Adrenal gland (tissue), 12 donors: ENCODE results near the gene TOMM22. TPM values are rescaled to one million over a fixed set of nuclear protein-coding genes. Genes with fewer than 3 reads are reported as not detected.

Source experiments
- DNase-seq, 7 donors: peaks; one replicate each; pipeline ENCODE4 v3.0.0-alpha.2; 2019 to 2020
- H3K27ac ChIP-seq, 5 donors: fragments of 200-600 bp; sonication (generic) in 4 of 5; 1 replicate in 3 of 5; 2 replicates in 2 of 5; pipeline versions ENCODE4 v1.5.1 to v1.8.0; 2016 to 2020; ENCODE audit warnings: mild to moderate bottlenecking in 1 of 5
- H3K27me3 ChIP-seq: fragments of 200-600 bp; 2 replicates; pipeline ENCODE4 v1.8.0; 2021
- H3K36me3 ChIP-seq, 2 donors: fragments of 200-600 bp; replicated peaks in 1 of 2; 1 replicate in 1 of 2; 2 replicates in 1 of 2; pipeline versions ENCODE4 v1.5.1 to v1.8.0; 2018 to 2022
- H3K4me1 ChIP-seq, 2 donors: fragments of 200-600 bp; replicated peaks in 1 of 2; 1 replicate in 1 of 2; 2 replicates in 1 of 2; pipeline versions ENCODE4 v1.5.1 to v1.8.0; 2018 to 2021
- H3K4me3 ChIP-seq, 4 donors: fragments of 200-600 bp; sonication (generic) in 3 of 4; one replicate each; pipeline ENCODE4 v1.5.1; 2016 to 2018
- H3K9me3 ChIP-seq, 3 donors: fragments of 200-600 bp; sonication (generic) in 1 of 3; replicated peaks in 1 of 3; 1 replicate in 2 of 3; 2 replicates in 1 of 3; pipeline versions ENCODE4 v1.5.1 to v1.8.0; 2016 to 2021
- CTCF ChIP-seq, 6 experiments: fragments of 450-650 bp in 4 of 6; fragments of 200-600 bp in 2 of 6; sonication (generic) in 1 of 6; IDR thresholded peaks; 1 replicate in 5 of 6; 2 replicates in 1 of 6; pipeline versions ENCODE4 v1.5.1 to v1.8.0; 2016 to 2021; ENCODE audit warnings: antibody characterized with exemption in 6 of 6, mild to moderate bottlenecking in 2 of 6, moderate library complexity in 1 of 6
- POLR2A ChIP-seq, 2 donors: fragments of 450-650 bp; IDR thresholded peaks; one replicate each; pipeline ENCODE4 v1.6.1; 2017; ENCODE audit warnings: antibody characterized with exemption in 2 of 2, mild to moderate bottlenecking in 2 of 2, moderate library complexity in 1 of 2
- WGBS, 4 donors: extraction: QIAGEN DNeasy Blood & Tissue Kit in 2 of 4; methylation state at CpG; one replicate each; pipeline versions ENCODE4 v1.1.5 to v1.1.7; 2013 to 2017; 5-methylcytosine and 5-hydroxymethylcytosine counted together
- intact Hi-C, 2 donors: fragments of 100-400 bp; cut with DNase I; formaldehyde crosslinking; loops; one replicate each; pipeline versions ENCODE4 v1.14.1 to v1.15.0; 2022 to 2023
- polyA plus RNA-seq, 3 donors: library from polyadenylated mRNA; stranded (reverse); fragments of 200-250 nt in 2 of 3; fragments of 350-450 nt in 1 of 3; fragmentation: Illumina TruSeq in 1 of 3; extraction: RNeasy Lipid Tissue Mini Kit (QIAGEN cat#74804) in 1 of 3; gene quantifications; one replicate each; pipeline ENCODE4 v1.2.3, GENCODE V29; 2013 to 2014
- total RNA-seq, 9 donors: library from RNA; depleted of rRNA in 4 of 9; stranded (reverse); fragments of >200 nt in 4 of 9; fragments of 120-200 nt in 1 of 9; fragmentation: NEBNext Ultra II Directional in 1 of 9; extraction: Animal tissue kit (Norgen Biotek cat#: 25700) in 1 of 9; gene quantifications; one replicate each; pipeline versions ENCODE4 v1.1.0 to v1.2.4, GENCODE V29; 2013 to 2023
- donor health status: healthy with polysubstance abuse.
- donor health status: Bipolar disorder and iron deficiency.
- donor health status: DM: yes; HTN: yes; CAD: no.
- donor health status: DM: no; HTN: no; CAD: no.
- donor health status: DM: no; HTN: no; CAD: no.
- donor health status: DM: yes; HTN: yes; CAD: no.

TOMM22 gene
- total and polyA plus RNA-seq, 12 donors: 16.9 to 86.3 (median 55.3) TPM

DNA sequence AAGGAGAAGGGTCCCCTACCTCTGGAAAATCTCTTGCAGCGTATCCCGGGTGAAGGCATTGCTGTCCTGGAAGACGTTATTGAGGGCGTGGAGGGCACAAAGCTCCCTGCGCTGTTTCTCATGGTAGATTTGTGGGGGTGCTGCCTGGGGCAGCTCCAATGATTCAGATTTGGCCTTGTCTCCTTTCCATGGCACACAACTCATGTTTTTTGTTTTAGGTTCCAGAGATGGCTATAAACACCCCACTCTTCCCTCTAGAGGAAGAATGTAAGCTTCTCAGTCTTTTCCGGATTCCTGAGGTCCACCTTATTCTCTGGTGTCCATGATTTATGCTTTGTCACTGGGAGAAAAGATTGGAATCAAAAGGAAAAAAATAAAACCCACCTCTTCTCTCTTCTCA is 18.0 kb downstream of the TOMM22 start:
- DNase-seq: peak in 3 of 7 donors; percentile 51 to 56 (median 52)
- peak in 1 of 6 experiments; percentile 9 for TF ChIP-seq CTCF (IDR thresholded peaks at IDR 0.05)
- TF ChIP-seq POLR2A (IDR thresholded peaks at IDR 0.05): peak in 1 of 2 donors; percentile 15
- Histone ChIP-seq H3K4me1 (peaks cover 20 to 51% of the 10 kb centered on the region in 2 donors), H3K27me3 (no peaks in the 10 kb centered on the region), H3K36me3 (no peaks in the 10 kb centered on the region), H3K4me3 (peak overlapping the region in 2 of 4 donors; percentile 81 to 86), H3K27ac (peak overlapping the region; percentile 45 to 100 (median 98)), H3K9me3 (no peaks in the 10 kb centered on the region)
- 12 to 20% (median 15%) methylated on average over 6 of the region's 6 CpGs for WGBS, 4 donors
- intact Hi-C loops: no loop called here

- no peaks in the 10 kb centered on the region for H3K36me3 ChIP-seq
- H3K27ac ChIP-seq: peak overlapping the region; percentile 45 to 100 (median 98)
- intact Hi-C loops: no loop called here
- H3K4me1 ChIP-seq: peaks cover 24 to 54% of the 10 kb centered on the region in 2 donors
- no peaks in the 10 kb centered on the region for H3K9me3 ChIP-seq
- peak in 6 of 7 donors; percentile 61 to 78 (median 74) for DNase-seq
- peak overlapping the region; percentile 43 to 86 (median 80) for H3K4me3 ChIP-seq
- no peaks in the 10 kb centered on the region for H3K27me3 ChIP-seq
- TF ChIP-seq CTCF (IDR thresholded peaks at IDR 0.05) (peak in 1 of 6 experiments; percentile 1), POLR2A (IDR thresholded peaks at IDR 0.05) (no peak)
- 0 to 1% (median 0%) methylated on average over 8 to 57 of the region's 57 CpGs for WGBS, 4 donors
Observed at GRCh38 chr22:38700270-38700788, 18.6 kb downstream of the TOMM22 start.

- 1 to 27% (median 1%) methylated on average over 2 to 94 of the region's 94 CpGs for WGBS, 4 donors
- H3K27me3 ChIP-seq: no peaks in the 10 kb centered on the region
- H3K36me3 ChIP-seq: no peaks in the 10 kb centered on the region
- intact Hi-C loops: no loop called here
- H3K27ac ChIP-seq: peak within 1 kb of the TSS; percentile 63 to 100 (median 98)
- H3K9me3 ChIP-seq: no peaks in the 10 kb centered on the region
- peak; percentile 92 to 98 (median 96) for DNase-seq
- peaks cover 24 to 51% of the 10 kb centered on the region in 2 donors for H3K4me1 ChIP-seq
- peak in 4 of 6 experiments; percentile 1 to 9 (median 8) for TF ChIP-seq CTCF (IDR thresholded peaks at IDR 0.05)
- TF ChIP-seq POLR2A (IDR thresholded peaks at IDR 0.05): peak; percentile 93 to 94
- H3K4me3 ChIP-seq: peak within 1 kb of the TSS; percentile 43 to 86 (median 80)
Observed at GRCh38 chr22:38700789-38701628, 19.3 kb downstream of the TOMM22 start, which contains the start of gene JOSD1. TSS of gene JOSD1 (minus strand) at chr22:38700943. CDS start at chr22:38699987, 956 bp downstream.

- intact Hi-C loops: no loop called here
- WGBS, 4 donors: 16 to 21% (median 17%) methylated on average over 10 of the region's 10 CpGs
- TF ChIP-seq POLR2A (IDR thresholded peaks at IDR 0.05) (no peak), CTCF (IDR thresholded peaks at IDR 0.05) (no peak)
- peaks cover 15 to 32% of the 10 kb centered on the region in 2 donors for H3K4me1 ChIP-seq
- DNase-seq: no peak
- peak overlapping the region in 1 of 4 donors; percentile 36 for H3K4me3 ChIP-seq
- H3K27ac ChIP-seq: peak overlapping the region; percentile 40 to 89 (median 82)
- H3K27me3 ChIP-seq: no peaks in the 10 kb centered on the region
- no peaks in the 10 kb centered on the region for H3K9me3 ChIP-seq
- H3K36me3 ChIP-seq: no peaks in the 10 kb centered on the region
Observed at GRCh38 chr22:38704654-38705234, 23.0 kb downstream of the TOMM22 start.
